Activated naive CD4-positive, alpha-beta T cell treated with anti-CD3 and anti-CD28 coated beads for 36 hours (primary cell): Measurements from ENCODE around the gene SRSF7. TPM values are rescaled to one million over a fixed set of nuclear protein-coding genes. Genes with fewer than 3 reads are reported as not detected.
A peak's percentile ranks its signal among the peaks of the same experiment; 100 is the strongest.
"Not testable (repeated sequence)": the region's sequence is repeated elsewhere in the genome, so short reads cannot be mapped to it uniquely, and the experiment has no call there.

Experiments
- CTCF ChIA-PET: fragments of 350-600 bp; sonication (Branson Sonifier 250); formaldehyde crosslinking; loops from one replicate; lab custom pipeline; 2021; ENCODE audit warnings: antibody characterized with exemption; lab: Charles Lee
- DNase-seq: peaks from one replicate; pipeline ENCODE4 v3.0.0-alpha.2; 2020
- H3K27ac Mint-ChIP-seq: one replicate; pipeline ENCODE4 v1.8.0; 2021; ENCODE audit warnings: mild to moderate bottlenecking, mixed read lengths
- H3K27me3 Mint-ChIP-seq: one replicate; pipeline ENCODE4 v1.8.0; 2021; ENCODE audit warnings: low read depth, mixed read lengths
- H3K36me3 Mint-ChIP-seq: one replicate; pipeline ENCODE4 v1.8.0; 2021; ENCODE audit warnings: low read depth, mixed read lengths
- H3K4me1 Mint-ChIP-seq: one replicate; pipeline ENCODE4 v1.8.0; 2021; ENCODE audit warnings: low read depth, mixed read lengths
- H3K4me3 Mint-ChIP-seq: one replicate; pipeline ENCODE4 v1.8.0; 2021; ENCODE audit warnings: mild to moderate bottlenecking, moderate library complexity, mixed read lengths
- H3K9me3 Mint-ChIP-seq: one replicate; pipeline ENCODE4 v1.8.0; 2021; ENCODE audit warnings: mixed read lengths
- intact Hi-C: fragments of 100-400 bp; cut with micrococcal nuclease; formaldehyde crosslinking; loops from one replicate; pipeline ENCODE4 v1.15.1; 2023
- total RNA-seq, 2 experiments: library from RNA; stranded (reverse); gene quantifications; one replicate each; pipeline ENCODE4 v1.2.3, GENCODE V29; 2021

The SRSF7 gene
- total RNA-seq, 2 experiments from 2014 or later: 212 to 217 TPM

GRCh38 chr2:38711558-38711957 is 39.6 kb downstream of the SRSF7 start:
- Mint-ChIP-seq H3K27ac (no peak overlapping the region), H3K9me3 (peaks cover 2% of the 10 kb centered on the region)

GRCh38 chr2:38709567-38710194 is 41.5 kb downstream of the SRSF7 start:
- intact Hi-C loops: loop anchor here (1.0 kb wide), 8 partner anchors 8 to 420 kb away; no protein-coding TSS in a partner anchor
- Mint-ChIP-seq H3K36me3 (peaks cover 16% of the 10 kb centered on the region), H3K27me3 (no peaks in the 10 kb centered on the region), H3K9me3 (peaks cover 2% of the 10 kb centered on the region), H3K4me3 (peak overlapping the region; percentile 49), H3K4me1 (peaks cover 68% of the 10 kb centered on the region), H3K27ac (peak overlapping the region; percentile 95)
- peak; percentile 80 for DNase-seq
- CTCF ChIA-PET: interaction anchor here (1.3 to 3.4 kb wide), 5 partner anchors 14 to 128 kb away, joined by 3 to 24 read pairs (median 3); no protein-coding TSS in a partner anchor

More at GRCh38 chr2:38711558-38711957, 39.6 kb downstream of the SRSF7 start:
- CTCF ChIA-PET: interaction anchor here (0.6 kb wide), 1 partner anchor 1166 kb away, joined by 3 read pairs; no protein-coding TSS in a partner anchor
- Mint-ChIP-seq H3K4me1 (peaks cover 81% of the 10 kb centered on the region), H3K36me3 (peaks cover 15% of the 10 kb centered on the region), H3K27me3 (no peaks in the 10 kb centered on the region), H3K4me3 (no peak overlapping the region)
- no peak for DNase-seq
- intact Hi-C loops: no loop called here

- Mint-ChIP-seq H3K4me3 (peak overlapping the region; percentile 49), H3K36me3 (peaks cover 12% of the 10 kb centered on the region), H3K27ac (peak overlapping the region; percentile 95), H3K9me3 (peaks cover 2% of the 10 kb centered on the region), H3K27me3 (no peaks in the 10 kb centered on the region), H3K4me1 (peaks cover 62% of the 10 kb centered on the region)
- no peak for DNase-seq
- CTCF ChIA-PET: interaction anchor here (0.7 to 3.4 kb wide), 12 partner anchors 13 to 884 kb away, joined by 3 to 24 read pairs (median 4); partner anchors contain the start of gene GALM
- intact Hi-C loops: loop anchor here (1.0 kb wide), 8 partner anchors 8 to 420 kb away; no protein-coding TSS in a partner anchor
Observed at GRCh38 chr2:38708900-38709566, 42.1 kb downstream of the SRSF7 start.

DNA sequence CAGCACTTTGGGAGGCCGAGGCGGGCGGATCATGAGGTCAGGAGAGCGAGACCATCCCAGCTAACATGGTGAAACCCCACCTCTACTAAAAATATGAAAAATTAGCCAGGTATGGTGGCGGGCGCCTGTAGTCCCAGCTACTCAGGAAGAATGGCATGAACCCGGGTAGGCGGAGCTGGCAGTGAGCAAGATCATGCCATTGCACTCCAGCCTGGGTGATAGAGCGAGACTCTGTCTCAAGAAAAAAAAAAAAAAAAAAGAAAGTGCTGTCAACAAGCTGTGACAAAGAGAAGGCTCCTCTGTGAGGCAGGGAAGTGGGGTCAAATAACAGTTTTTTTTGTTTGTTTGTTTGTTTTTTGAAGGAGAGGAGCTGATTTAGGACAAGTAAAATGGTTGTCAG is 42.7 kb downstream of the SRSF7 start:
- Mint-ChIP-seq H3K4me3 (peak overlapping the region; percentile 49), H3K4me1 (peaks cover 60% of the 10 kb centered on the region), H3K36me3 (peaks cover 12% of the 10 kb centered on the region), H3K27ac (peak overlapping the region; percentile 95)
- CTCF ChIA-PET: interaction anchor here (0.7 to 3.4 kb wide), 11 partner anchors 13 to 884 kb away, joined by 3 to 24 read pairs (median 4); partner anchors contain the start of gene GALM
- H3K9me3 Mint-ChIP-seq, H3K27me3 Mint-ChIP-seq, intact Hi-C loops: not testable (repeated sequence)
- DNase-seq: peak; percentile 45

- intact Hi-C loops: no loop called here
- Mint-ChIP-seq H3K4me1 (peaks cover 59% of the 10 kb centered on the region), H3K36me3 (peaks cover 12% of the 10 kb centered on the region), H3K4me3 (no peak overlapping the region), H3K9me3 (peaks cover 2% of the 10 kb centered on the region), H3K27me3 (no peaks in the 10 kb centered on the region), H3K27ac (peak overlapping the region; percentile 64)
- no peak for DNase-seq
- CTCF ChIA-PET: interaction anchor here (0.7 to 1.4 kb wide), 3 partner anchors 13 to 1178 kb away, joined by 3 to 4 read pairs (median 4); no protein-coding TSS in a partner anchor
Observed at GRCh38 chr2:38706846-38707345, 44.3 kb downstream of the SRSF7 start.

DNA sequence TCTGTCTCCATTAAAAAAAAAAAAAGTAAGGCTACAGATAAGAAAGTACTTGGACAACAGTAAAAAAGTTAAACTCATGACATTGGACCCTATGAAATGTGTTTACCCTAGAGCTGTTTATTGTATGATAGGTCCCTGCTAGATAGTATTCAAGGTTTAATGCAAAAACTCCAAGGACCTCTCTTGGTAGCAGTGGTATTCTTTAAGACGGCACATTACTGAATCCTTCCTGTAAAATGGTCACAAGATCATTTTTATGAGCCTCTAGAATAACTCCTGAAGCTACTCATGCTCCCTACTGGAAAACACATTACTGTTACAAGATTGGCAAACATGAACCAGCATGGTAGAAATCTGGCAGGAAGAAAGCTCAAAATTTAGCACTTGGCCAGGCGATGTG is 46.5 kb downstream of the SRSF7 start:
- Mint-ChIP-seq H3K36me3 (peaks cover 10% of the 10 kb centered on the region), H3K27me3 (no peaks in the 10 kb centered on the region), H3K4me3 (no peak overlapping the region), H3K4me1 (peaks cover 65% of the 10 kb centered on the region), H3K27ac (no peak overlapping the region), H3K9me3 (no peaks in the 10 kb centered on the region)
- DNase-seq: no peak
- intact Hi-C loops: no loop called here
- CTCF ChIA-PET: interaction anchor here (0.6 to 1.3 kb wide), 7 partner anchors 10 to 830 kb away, joined by 3 to 4 read pairs (median 3); partner anchors contain the start of gene HNRNPLL

- not testable (repeated sequence) for H3K27ac Mint-ChIP-seq, H3K4me3 Mint-ChIP-seq
- peaks cover 13% of the 10 kb centered on the region for H3K36me3 Mint-ChIP-seq
Observed at GRCh38 chr2:38703336-38703735, 47.8 kb downstream of the SRSF7 start.

GRCh38 chr2:38702413-38702812 is 48.7 kb downstream of the SRSF7 start:
- H3K36me3 Mint-ChIP-seq: peaks cover 14% of the 10 kb centered on the region
- peak overlapping the region; percentile 83 for H3K27ac Mint-ChIP-seq
- peaks cover 58% of the 10 kb centered on the region for H3K4me1 Mint-ChIP-seq
- no peak overlapping the region for H3K4me3 Mint-ChIP-seq
- intact Hi-C loops: no loop called here
- no peaks in the 10 kb centered on the region for H3K27me3 Mint-ChIP-seq
- no peak for DNase-seq
- CTCF ChIA-PET: interaction anchor here (0.6 to 1.8 kb wide), 5 partner anchors 9 to 162 kb away, joined by 3 to 7 read pairs (median 5); no protein-coding TSS in a partner anchor
- no peaks in the 10 kb centered on the region for H3K9me3 Mint-ChIP-seq

More at GRCh38 chr2:38703336-38703735, 47.8 kb downstream of the SRSF7 start:
- DNase-seq, intact Hi-C loops, H3K27me3 Mint-ChIP-seq, H3K9me3 Mint-ChIP-seq: not testable (repeated sequence)
- H3K4me1 Mint-ChIP-seq: peaks cover 57% of the 10 kb centered on the region
- CTCF ChIA-PET: interaction anchor here (0.6 to 1.8 kb wide), 4 partner anchors 17 to 162 kb away, joined by 3 to 6 read pairs (median 4); no protein-coding TSS in a partner anchor

DNA sequence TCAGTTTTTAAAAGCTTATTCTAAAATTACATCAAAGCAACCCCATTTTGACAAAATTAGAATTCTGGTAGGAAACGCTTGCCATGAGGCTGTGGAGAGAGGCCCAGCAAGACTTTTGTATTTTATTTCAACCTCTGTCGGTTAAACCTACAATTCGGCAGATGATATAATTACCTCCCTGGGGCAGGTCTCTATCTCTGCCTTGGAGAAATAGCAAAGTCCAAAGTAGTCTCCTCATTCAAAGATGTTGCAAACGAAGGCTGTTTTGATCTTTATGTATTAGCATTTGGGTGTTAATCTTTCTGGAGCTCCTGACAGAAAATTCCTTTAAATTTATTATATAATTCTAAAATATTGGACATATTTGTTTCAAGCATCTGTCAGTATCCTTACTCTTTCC is 49.6 kb downstream of the SRSF7 start:
- Mint-ChIP-seq H3K9me3 (no peaks in the 10 kb centered on the region), H3K27ac (peak overlapping the region; percentile 95), H3K4me3 (no peak overlapping the region), H3K4me1 (peaks cover 57% of the 10 kb centered on the region), H3K27me3 (no peaks in the 10 kb centered on the region), H3K36me3 (peaks cover 13% of the 10 kb centered on the region)
- DNase-seq: no peak
- CTCF ChIA-PET: interaction anchor here (0.6 to 1.5 kb wide), 4 partner anchors 8 to 128 kb away, joined by 3 to 5 read pairs (median 4); partner anchors contain the start of gene HNRNPLL
- intact Hi-C loops: loop anchor here (1.0 kb wide), 1 partner anchor 8 kb away; no protein-coding TSS in a partner anchor

DNA sequence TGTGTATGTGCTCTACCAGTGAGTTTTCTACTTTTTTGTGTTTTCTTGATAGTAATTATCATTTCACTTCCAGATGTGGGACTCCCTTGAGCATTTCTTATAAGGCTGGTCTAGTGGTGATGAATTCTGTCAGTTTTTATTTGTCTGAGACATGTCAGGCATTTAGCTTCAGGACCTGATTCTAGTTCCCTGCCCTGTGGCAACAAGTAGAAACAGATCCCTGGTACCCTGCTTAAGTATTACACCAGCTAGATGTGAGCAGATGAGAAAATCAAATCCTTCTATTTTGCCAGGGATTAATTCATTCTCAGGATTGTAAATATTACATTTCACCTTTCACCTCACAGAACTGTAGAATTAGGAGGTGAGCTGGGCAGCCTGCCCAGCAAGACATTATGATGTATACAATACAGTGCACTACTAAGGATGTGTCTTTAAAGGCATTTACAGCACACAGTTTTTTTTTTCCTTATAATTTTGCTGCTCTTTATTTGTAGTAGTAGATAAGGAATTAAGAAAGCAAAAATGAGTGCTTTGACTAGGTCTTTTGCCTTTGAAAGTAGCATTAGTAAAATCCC is 50.2 kb downstream of the SRSF7 start:
- Mint-ChIP-seq H3K27me3 (no peaks in the 10 kb centered on the region), H3K4me3 (peak overlapping the region; percentile 57), H3K36me3 (peaks cover 15% of the 10 kb centered on the region), H3K4me1 (peaks cover 58% of the 10 kb centered on the region), H3K27ac (peak overlapping the region; percentile 95), H3K9me3 (no peaks in the 10 kb centered on the region)
- CTCF ChIA-PET: interaction anchor here (0.7 to 1.5 kb wide), 4 partner anchors 9 to 98 kb away, joined by 3 to 4 read pairs (median 3); partner anchors contain the start of gene HNRNPLL
- DNase-seq: no peak
- intact Hi-C loops: loop anchor here (1.0 kb wide), 2 partner anchors 8 to 48 kb away; no protein-coding TSS in a partner anchor

DNA sequence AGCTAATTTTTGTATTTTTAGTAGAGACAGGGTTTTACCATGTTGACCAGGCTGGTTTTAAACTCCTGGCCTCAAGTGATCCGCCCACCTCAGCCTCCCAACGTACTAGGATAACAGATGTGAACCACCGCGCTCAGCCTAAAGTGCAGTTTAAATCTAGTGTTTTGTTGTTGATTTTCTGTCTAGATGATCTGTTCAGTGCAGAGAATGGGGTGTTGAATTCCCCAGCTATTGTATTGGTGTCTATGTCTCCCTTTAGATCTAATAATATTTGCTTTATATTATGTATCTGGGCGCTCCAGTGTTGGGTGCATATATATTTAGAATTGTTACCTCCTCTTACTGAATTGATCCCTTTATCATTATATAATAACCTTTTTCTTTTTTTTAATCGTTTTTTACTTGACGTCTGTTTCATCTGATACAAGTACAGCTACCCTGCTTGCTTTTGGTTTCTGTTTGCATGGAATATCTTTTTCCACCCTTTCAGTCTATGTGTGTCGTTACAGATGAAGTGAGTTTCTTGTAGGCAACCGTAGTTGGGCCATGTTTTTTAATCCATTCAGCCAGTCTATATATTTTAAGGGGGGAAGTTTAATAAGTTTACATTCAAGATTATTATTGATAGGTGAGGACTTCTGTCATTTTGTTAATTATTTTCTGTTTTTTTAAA is 50.9 kb downstream of the SRSF7 start:
- intact Hi-C loops: loop anchor here (1.0 kb wide), 1 partner anchor 47 kb away; no protein-coding TSS in a partner anchor
- DNase-seq: no peak
- H3K4me1 Mint-ChIP-seq: peaks cover 56% of the 10 kb centered on the region
- H3K27ac Mint-ChIP-seq: peak overlapping the region; percentile 95
- CTCF ChIA-PET: interaction anchor here (1.0 to 1.5 kb wide), 3 partner anchors 8 to 97 kb away, joined by 3 to 4 read pairs (median 3); partner anchors contain the start of gene HNRNPLL
- H3K36me3 Mint-ChIP-seq: peaks cover 18% of the 10 kb centered on the region
- H3K9me3 Mint-ChIP-seq: no peaks in the 10 kb centered on the region
- no peaks in the 10 kb centered on the region for H3K27me3 Mint-ChIP-seq
- H3K4me3 Mint-ChIP-seq: peak overlapping the region; percentile 57
